ENCODE results near the gene STXBP2. TPM values are rescaled to one million over a fixed set of nuclear protein-coding genes. Genes with fewer than 3 reads are reported as not detected.

Gene STXBP2
- total and polyA plus RNA-seq, 9 of the 15 experiments (the other 6 are each of a cell fraction or from before 2014, with no cell fraction given) = 2.5 to 163 (median 71.3) TPM

DNA sequence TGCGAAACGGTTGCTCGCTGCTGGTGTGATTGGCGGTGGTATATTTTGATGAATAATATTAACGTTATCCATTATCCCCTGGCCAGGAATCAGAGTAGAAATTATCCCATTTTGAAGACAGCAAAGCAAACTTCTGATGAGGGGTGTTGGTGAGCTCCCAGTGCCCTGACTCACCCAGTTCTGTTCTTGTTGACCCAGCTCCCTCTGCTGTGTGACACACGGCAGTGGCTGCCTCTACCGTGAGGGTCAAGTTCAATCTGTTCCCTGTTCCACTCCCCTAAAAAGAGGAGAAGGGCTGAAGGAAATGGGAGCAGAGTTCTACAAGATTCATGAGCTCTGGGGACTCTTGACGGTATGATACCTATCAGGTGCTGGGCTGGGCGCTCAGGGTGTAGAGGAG is 39.2 kb upstream of the STXBP2 start (continued):
- TF ChIP-seq, protein P1, sequence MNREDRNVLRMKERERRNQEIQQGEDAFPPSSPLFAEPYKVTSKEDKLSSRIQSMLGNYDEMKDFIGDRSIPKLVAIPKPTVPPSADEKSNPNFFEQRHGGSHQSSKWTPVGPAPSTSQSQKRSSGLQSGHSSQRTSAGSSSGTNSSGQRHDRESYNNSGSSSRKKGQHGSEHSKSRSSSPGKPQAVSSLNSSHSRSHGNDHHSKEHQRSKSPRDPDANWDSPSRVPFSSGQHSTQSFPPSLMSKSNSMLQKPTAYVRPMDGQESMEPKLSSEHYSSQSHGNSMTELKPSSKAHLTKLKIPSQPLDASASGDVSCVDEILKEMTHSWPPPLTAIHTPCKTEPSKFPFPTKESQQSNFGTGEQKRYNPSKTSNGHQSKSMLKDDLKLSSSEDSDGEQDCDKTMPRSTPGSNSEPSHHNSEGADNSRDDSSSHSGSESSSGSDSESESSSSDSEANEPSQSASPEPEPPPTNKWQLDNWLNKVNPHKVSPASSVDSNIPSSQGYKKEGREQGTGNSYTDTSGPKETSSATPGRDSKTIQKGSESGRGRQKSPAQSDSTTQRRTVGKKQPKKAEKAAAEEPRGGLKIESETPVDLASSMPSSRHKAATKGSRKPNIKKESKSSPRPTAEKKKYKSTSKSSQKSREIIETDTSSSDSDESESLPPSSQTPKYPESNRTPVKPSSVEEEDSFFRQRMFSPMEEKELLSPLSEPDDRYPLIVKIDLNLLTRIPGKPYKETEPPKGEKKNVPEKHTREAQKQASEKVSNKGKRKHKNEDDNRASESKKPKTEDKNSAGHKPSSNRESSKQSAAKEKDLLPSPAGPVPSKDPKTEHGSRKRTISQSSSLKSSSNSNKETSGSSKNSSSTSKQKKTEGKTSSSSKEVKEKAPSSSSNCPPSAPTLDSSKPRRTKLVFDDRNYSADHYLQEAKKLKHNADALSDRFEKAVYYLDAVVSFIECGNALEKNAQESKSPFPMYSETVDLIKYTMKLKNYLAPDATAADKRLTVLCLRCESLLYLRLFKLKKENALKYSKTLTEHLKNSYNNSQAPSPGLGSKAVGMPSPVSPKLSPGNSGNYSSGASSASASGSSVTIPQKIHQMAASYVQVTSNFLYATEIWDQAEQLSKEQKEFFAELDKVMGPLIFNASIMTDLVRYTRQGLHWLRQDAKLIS (CRISPR knock-in tag; IDR thresholded peaks at IDR 0.05) = no peak
- TF ChIP-seq, protein P2, sequence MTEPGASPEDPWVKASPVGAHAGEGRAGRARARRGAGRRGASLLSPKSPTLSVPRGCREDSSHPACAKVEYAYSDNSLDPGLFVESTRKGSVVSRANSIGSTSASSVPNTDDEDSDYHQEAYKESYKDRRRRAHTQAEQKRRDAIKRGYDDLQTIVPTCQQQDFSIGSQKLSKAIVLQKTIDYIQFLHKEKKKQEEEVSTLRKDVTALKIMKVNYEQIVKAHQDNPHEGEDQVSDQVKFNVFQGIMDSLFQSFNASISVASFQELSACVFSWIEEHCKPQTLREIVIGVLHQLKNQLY (CRISPR knock-in tag; conservative IDR thresholded peaks at IDR 0.05) = no peak

DNA sequence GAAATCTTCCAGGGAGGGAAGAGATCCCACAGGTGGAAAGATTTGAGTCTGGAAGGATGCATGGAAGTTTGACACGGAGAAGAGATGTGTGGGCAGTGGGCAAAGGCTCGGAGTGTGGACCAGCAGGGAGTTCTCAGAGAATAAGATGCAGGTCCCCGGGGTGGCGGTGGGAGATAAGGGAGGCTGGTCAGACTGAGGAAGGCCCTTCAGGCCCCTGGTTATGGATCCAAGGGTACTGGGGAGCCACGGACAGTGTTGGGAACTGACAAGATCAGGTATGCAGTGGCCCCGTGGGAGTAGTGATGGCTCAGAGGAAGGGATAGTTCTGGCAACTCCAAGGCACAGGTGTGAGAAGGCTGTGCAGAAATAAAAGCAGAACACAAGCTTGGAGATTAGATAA is 38.7 kb upstream of the STXBP2 start:
- CTCF ChIA-PET (ENCODE audit: low intra/inter-chr PET ratio) = no interaction called here
- in situ Hi-C loops (cut with MboI) = no loop called here
- no peaks in the 10 kb centered on the region for H3K36me3 ChIP-seq (ENCODE audit: control insufficient read depth, insufficient read depth, low read length)
- peaks cover 21 to 42% of the 10 kb centered on the region in 2 experiments; a peak in 4 of 5 replicates for H3K27me3 ChIP-seq (ENCODE audit: control insufficient read depth in 2 of 2, insufficient read depth in 2 of 2, low read length in 2 of 2)
- DNase-seq (ENCODE audit: extremely low read depth in 1 of 4, low spot score in 3 of 4) (no peak), ATAC-seq (no peak), FAIRE-seq (no peak)
- H3K4me1 ChIP-seq (replicated peaks in 1 of 2; ENCODE audit: control insufficient read depth in 2 of 2, insufficient read depth in 2 of 2, low read length in 2 of 2) = peaks cover 0 to 14% of the 10 kb centered on the region in 2 experiments; a peak in 3 of 5 replicates
- no peaks in the 10 kb centered on the region for H3K79me2 ChIP-seq (ENCODE audit: control insufficient read depth, insufficient read depth, low read length)
- no peak overlapping the region for H3K27ac ChIP-seq (ENCODE audit: extremely low read depth, low read depth, low read length)
- no peaks in the 10 kb centered on the region for H3K9me1 ChIP-seq (ENCODE audit: control insufficient read depth, insufficient read depth, low read length)
- no peak overlapping the region for H3K4me2 ChIP-seq (ENCODE audit: insufficient read depth, low read length)
- TF ChIP-seq, protein P3, sequence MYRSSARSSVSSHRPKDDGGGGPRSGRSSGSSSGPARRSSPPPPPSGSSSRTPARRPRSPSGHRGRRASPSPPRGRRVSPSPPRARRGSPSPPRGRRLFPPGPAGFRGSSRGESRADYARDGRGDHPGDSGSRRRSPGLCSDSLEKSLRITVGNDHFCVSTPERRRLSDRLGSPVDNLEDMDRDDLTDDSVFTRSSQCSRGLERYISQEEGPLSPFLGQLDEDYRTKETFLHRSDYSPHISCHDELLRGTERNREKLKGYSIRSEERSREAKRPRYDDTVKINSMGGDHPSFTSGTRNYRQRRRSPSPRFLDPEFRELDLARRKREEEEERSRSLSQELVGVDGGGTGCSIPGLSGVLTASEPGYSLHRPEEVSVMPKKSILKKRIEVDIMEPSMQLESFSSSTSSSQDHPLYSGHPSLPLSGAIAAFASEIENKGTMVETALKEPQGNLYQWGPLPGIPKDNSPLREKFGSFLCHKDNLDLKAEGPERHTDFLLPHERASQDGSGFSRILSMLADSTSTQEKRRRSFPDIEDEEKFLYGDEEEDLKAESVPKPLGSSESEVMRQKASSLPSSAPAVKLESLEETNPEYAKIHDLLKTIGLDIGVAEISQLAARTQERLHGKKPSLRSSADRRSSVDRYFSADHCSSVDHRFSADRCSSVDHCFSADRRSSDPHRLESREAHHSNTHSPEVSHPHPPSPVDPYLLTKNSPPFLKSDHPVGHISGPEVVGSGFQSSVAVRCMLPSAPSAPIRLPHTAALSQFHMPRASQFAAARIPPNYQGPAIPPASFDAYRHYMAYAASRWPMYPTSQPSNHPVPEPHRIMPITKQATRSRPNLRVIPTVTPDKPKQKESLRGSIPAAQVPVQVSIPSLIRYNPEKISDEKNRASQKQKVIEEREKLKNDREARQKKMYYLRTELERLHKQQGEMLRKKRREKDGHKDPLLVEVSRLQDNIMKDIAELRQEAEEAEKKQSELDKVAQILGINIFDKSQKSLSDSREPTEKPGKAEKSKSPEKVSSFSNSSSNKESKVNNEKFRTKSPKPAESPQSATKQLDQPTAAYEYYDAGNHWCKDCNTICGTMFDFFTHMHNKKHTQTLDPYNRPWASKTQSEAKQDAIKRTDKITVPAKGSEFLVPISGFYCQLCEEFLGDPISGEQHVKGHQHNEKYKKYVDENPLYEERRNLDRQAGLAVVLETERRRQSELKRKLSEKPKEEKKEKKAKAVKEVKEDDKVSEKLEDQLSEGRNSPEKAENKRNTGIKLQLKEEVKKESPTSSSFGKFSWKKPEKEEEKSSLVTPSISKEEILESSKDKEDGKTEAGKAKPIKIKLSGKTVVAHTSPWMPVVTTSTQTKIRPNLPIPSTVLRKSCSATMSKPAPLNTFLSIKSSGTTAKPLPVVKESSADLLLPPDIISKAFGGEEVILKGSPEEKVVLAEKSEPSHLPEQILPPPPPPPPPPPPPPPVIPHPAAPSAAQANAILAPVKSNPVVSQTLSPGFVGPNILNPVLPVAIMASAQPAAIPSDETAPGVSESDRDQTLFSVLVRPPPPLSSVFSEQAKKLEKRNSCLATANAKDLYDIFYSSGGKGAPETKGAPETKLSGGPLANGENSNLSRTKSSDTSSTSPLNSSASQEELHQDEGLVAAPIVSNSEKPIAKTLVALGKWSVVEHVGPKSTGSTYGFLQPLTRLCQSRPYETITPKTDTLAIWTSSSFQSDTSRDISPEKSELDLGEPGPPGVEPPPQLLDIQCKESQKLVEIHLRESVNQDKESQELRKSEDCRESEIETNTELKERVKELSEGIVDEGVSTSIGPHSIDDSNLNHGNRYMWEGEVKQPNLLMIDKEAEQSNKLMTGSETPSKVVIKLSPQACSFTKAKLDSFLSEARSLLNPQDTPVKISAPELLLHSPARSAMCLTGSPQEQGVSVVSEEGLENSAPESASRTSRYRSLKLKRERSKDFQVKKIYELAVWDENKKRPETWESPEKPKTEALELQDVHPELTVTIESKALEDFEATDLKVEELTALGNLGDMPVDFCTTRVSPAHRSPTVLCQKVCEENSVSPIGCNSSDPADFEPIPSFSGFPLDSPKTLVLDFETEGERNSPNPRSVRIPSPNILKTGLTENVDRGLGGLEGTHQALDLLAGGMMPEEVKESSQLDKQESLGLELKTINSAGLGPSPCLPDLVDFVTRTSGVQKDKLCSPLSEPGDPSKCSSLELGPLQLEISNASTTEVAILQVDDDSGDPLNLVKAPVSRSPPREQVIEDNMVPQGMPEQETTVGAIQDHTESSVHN (IDR thresholded peaks at IDR 0.05; ENCODE audit: borderline replicate concordance in 1 of 2, low read depth in 1 of 2) = no peak
- TF ChIP-seq, protein P4, sequence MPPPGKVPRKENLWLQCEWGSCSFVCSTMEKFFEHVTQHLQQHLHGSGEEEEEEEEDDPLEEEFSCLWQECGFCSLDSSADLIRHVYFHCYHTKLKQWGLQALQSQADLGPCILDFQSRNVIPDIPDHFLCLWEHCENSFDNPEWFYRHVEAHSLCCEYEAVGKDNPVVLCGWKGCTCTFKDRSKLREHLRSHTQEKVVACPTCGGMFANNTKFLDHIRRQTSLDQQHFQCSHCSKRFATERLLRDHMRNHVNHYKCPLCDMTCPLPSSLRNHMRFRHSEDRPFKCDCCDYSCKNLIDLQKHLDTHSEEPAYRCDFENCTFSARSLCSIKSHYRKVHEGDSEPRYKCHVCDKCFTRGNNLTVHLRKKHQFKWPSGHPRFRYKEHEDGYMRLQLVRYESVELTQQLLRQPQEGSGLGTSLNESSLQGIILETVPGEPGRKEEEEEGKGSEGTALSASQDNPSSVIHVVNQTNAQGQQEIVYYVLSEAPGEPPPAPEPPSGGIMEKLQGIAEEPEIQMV (tag; conservative IDR thresholded peaks at IDR 0.05; ENCODE audit: low read depth) = peak; percentile 51; the same call in 1 of the 2 replicates
- intact Hi-C loops (cut with micrococcal nuclease) = no loop called here
- H3K9ac ChIP-seq (ENCODE audit: insufficient read depth in 1 of 2, low read depth in 2 of 2, low read length in 2 of 2) = no peak overlapping the region
- POLR2A ChIA-PET = interaction anchor here (0.6 to 1.4 kb wide), 3 partner anchors 18 to 81 kb away, joined by 3 read pairs; no protein-coding TSS in a partner anchor
- no peak overlapping the region for H3K4me3 ChIP-seq
- H2AFZ ChIP-seq (ENCODE audit: low read depth, low read length) = no peak overlapping the region
- 0 out of 2 replicates have a peak, but pooled peaks cover 5% of the 10 kb centered on the region for H4K20me1 ChIP-seq (replicated peaks; ENCODE audit: control insufficient read depth, insufficient read depth, low read length)
- no TSS peak for BruUV-seq (replicated peaks)
- 0 out of 2 replicates have a peak, but pooled peaks cover 1% of the 10 kb centered on the region for H3K9me3 ChIP-seq (replicated peaks; ENCODE audit: control insufficient read depth, insufficient read depth, low read depth, low read length)
- 3% methylated on average over 5 of the region's 6 CpGs for WGBS (ENCODE audit: insufficient coverage, low coverage, missing lambda C conversion rate)
